Left lung (tissue), 10 donors: ENCODE results near the gene FUBP3. TPM values are rescaled to one million over a fixed set of nuclear protein-coding genes. Genes with fewer than 3 reads are reported as not detected.

Experiments used
- ATAC-seq: fragments of 200-7000 bp; cut with Tn5 transposase; one replicate; pipeline ENCODE4 v1.9.1; 2020; ENCODE audit warnings: moderate library complexity
- DNase-seq, 4 donors: peaks; one replicate each; pipeline ENCODE4 v3.0.0-alpha.2; 2013 to 2020
- H3K27ac ChIP-seq, 2 donors: fragments of 200-600 bp; sonication (generic) in 1 of 2; one replicate each; pipeline versions ENCODE4 v1.5.0 to v1.8.0; 2020 to 2021
- H3K27me3 ChIP-seq, 2 donors: fragments of 200-600 bp; sonication (generic) in 1 of 2; one replicate each; pipeline versions ENCODE4 v1.5.0 to v1.8.0; 2020 to 2021
- H3K36me3 ChIP-seq, 2 donors: fragments of 200-600 bp; sonication (generic) in 1 of 2; one replicate each; pipeline versions ENCODE4 v1.5.0 to v1.8.0; 2020 to 2021
- H3K4me1 ChIP-seq, 2 donors: fragments of 200-600 bp; one replicate each; pipeline ENCODE4 v1.8.0; 2021
- H3K4me3 ChIP-seq, 2 donors: fragments of 200-600 bp; sonication (generic) in 1 of 2; one replicate each; pipeline versions ENCODE4 v1.5.0 to v1.8.0; 2020 to 2021; ENCODE audit warnings: mild to moderate bottlenecking in 1 of 2
- H3K9me3 ChIP-seq, 2 donors: fragments of 200-600 bp; sonication (generic) in 1 of 2; one replicate each; pipeline versions ENCODE4 v1.5.0 to v1.8.0; 2020 to 2021
- intact Hi-C, 2 donors: fragments of 100-400 bp; cut with DNase I; formaldehyde crosslinking; loops; one replicate each; pipeline versions ENCODE4 v1.11.2 to v1.14.2; 2022
- polyA plus RNA-seq, 6 donors: library from polyadenylated mRNA; unstranded; fragments of 120-200 nt; gene quantifications; one replicate each; pipeline ENCODE4 v1.2.1, GENCODE V29; 2013; ENCODE audit not compliant: insufficient read length in 6 of 6
- total RNA-seq, 2 donors: library from RNA; stranded (reverse); fragmentation: NEBNext Ultra II Directional; extraction: Animal tissue kit (Norgen Biotek cat#: 25700); gene quantifications; one replicate each; pipeline ENCODE4 v1.2.1, GENCODE V29; 2021
- TF ChIP-seq, protein P1 (sequence below), 2 donors: fragments of 200-600 bp; sonication (generic) in 1 of 2; IDR thresholded peaks; one replicate each; pipeline versions ENCODE4 v1.5.0 to v1.8.0; 2021; ENCODE audit warnings: antibody characterized with exemption in 2 of 2
- donor health status: DM: no; HTN: yes; CAD: no.
- donor health status: DM: no; HTN: no; CAD: no.

FUBP3 gene
- total and polyA plus RNA-seq, 8 donors = 33.1 to 70.0 (median 58.9) TPM

DNA sequence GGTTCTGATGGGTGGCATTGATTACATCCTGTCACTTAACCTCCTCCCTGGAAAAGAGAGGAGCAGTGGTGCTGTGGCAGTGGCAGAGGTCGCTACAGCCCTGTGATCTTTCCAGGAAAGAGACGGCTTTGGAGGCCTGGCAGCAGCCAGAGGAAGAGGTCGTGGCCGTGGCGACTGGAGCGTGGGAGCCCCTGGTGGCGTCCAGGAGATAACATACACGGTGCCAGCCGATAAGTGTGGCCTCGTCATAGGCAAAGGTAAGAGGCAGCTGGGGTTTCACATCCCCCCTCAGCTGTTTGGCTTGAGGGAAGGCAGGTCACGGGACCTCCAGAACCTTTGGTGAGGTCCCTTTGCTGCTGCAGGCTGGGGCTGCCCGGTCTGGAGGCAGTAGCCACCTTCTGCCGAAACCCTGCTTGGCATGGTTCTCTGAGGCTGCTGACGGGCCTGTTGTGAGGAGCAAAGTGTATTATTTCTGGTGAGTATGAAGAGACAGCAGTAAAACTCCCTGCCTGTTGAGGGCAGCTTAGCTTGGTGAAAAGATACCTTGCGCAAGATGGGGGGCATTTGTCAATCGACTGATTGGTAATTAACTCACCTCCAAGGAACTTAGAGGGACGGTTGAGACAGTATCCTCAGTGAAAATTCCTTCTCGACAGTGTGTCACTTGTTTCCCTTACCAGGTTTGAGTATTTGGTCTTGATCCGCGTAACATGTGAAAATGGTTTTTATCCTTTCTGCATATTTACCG is 47.0 kb downstream of the FUBP3 start:
- H3K4me1 ChIP-seq = no peaks in the 10 kb centered on the region
- no peak overlapping the region for H3K27ac ChIP-seq
- TF ChIP-seq, protein P1, sequence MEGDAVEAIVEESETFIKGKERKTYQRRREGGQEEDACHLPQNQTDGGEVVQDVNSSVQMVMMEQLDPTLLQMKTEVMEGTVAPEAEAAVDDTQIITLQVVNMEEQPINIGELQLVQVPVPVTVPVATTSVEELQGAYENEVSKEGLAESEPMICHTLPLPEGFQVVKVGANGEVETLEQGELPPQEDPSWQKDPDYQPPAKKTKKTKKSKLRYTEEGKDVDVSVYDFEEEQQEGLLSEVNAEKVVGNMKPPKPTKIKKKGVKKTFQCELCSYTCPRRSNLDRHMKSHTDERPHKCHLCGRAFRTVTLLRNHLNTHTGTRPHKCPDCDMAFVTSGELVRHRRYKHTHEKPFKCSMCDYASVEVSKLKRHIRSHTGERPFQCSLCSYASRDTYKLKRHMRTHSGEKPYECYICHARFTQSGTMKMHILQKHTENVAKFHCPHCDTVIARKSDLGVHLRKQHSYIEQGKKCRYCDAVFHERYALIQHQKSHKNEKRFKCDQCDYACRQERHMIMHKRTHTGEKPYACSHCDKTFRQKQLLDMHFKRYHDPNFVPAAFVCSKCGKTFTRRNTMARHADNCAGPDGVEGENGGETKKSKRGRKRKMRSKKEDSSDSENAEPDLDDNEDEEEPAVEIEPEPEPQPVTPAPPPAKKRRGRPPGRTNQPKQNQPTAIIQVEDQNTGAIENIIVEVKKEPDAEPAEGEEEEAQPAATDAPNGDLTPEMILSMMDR (IDR thresholded peaks at IDR 0.05) = no peak
- no peaks in the 10 kb centered on the region for H3K27me3 ChIP-seq
- no peaks in the 10 kb centered on the region for H3K9me3 ChIP-seq
- no peak overlapping the region for H3K4me3 ChIP-seq
- peaks cover 0 to 100% of the 10 kb centered on the region in 2 donors for H3K36me3 ChIP-seq
- intact Hi-C loops = no loop called here
- ATAC-seq = no peak
- DNase-seq = no peak

DNA sequence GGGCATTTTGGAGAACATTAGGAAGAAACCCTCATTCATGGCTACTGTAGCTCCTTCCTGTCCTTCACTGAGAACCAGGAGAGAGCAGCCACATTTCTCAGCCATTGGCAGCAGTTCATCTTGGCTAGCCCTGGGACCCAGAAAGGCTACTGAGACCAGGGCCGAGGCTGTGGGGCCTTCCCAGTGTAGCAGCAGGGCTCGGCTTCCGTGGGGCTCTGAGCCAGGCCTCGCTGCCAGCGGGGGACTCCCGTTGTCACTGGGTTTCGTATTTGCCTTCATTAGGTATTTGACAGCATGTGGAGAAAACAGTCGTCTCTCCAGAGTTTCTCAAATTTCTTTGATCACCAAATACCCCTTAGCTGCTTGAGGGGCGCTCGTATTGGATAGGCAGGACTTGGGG is 47.7 kb downstream of the FUBP3 start:
- intact Hi-C loops = no loop called here
- Histone ChIP-seq H3K27ac (no peak overlapping the region), H3K4me1 (no peaks in the 10 kb centered on the region), H3K4me3 (no peak overlapping the region), H3K27me3 (no peaks in the 10 kb centered on the region), H3K9me3 (no peaks in the 10 kb centered on the region), H3K36me3 (peaks cover 0 to 100% of the 10 kb centered on the region in 2 donors)
- TF ChIP-seq, protein P1 (IDR thresholded peaks at IDR 0.05) = no peak
- DNase-seq = no peak
- no peak for ATAC-seq

DNA sequence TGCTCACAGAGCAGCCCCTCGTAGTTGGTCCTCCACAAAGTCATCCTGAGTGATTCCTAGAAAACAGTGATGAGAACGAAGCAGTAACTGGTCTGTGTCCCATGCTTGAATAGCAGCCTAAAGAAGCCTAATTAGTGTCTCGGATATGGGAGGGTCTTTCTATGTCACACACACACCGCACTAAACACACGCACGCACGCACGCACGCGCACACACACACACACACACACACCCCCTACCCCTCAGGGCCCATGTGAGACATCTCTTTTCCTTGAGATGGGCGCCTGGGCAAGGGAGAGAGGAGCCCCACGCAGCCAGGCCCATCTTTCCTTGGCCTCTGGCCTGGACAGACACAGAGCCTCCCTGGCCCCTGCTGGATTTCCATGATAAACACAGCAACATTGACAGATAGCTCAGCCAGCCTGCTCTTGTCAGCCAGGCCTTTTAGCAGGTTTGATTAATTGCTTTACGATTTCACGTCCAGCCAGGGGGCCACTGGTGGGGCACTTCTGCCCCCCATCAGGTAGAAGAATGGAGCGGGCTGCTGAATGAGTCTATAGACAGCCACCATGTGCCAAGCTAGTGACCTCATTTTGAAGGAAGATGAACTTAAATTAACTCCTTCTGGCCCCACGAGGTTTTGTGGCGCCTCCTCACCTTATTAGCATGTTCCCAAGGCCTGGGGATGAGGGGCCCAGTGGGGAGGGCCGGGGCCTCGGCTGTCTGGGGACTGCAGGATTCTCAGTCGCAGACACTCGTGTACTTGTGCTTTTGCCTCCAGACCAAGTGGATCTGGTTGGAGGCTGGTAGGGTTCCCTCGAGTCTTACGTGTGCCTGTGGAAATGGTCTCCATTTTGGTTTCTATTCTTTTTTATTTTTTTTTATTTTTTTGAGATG is 48.8 kb downstream of the FUBP3 start:
- Histone ChIP-seq H3K27ac (no peak overlapping the region), H3K36me3 (peaks cover 0 to 100% of the 10 kb centered on the region in 2 donors), H3K4me1 (no peaks in the 10 kb centered on the region), H3K9me3 (no peaks in the 10 kb centered on the region), H3K27me3 (no peaks in the 10 kb centered on the region), H3K4me3 (no peak overlapping the region)
- TF ChIP-seq, protein P1 (IDR thresholded peaks at IDR 0.05) = no peak
- ATAC-seq (no peak), DNase-seq (no peak)
- intact Hi-C loops = no loop called here

DNA sequence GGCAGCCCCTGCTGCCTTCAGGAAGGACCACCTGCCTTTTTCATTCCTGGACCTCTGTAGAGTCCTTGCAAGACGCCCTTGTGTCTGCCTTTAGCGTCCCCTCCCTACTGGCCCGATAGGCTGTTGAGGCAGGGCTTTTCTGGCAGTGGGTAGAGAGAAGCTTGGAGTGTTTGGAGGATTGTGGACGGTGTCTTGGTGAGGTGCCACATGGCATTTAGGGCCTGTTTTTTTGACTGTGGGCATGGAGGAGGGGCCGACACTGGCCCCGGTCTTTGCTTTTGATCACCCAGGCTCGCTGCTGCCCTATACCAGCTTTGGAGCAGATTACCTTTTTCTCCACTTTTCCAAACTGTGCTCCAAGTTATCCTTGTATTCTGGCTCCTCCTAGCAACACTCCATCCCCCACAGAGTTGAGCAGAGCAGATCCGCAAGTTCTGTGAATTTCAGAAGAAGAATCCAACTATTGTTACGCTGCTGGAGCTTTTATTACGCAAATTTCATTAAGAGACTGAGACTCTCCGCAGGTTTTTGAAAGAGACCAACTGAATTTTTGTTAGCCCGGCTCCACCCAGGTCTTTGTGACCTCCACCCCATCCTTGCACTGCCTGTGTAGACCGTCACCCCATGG is 50.2 kb downstream of the FUBP3 start:
- Histone ChIP-seq H3K4me1 (no peaks in the 10 kb centered on the region), H3K9me3 (no peaks in the 10 kb centered on the region), H3K27me3 (no peaks in the 10 kb centered on the region), H3K27ac (no peak overlapping the region), H3K36me3 (peaks cover 0 to 100% of the 10 kb centered on the region in 2 donors), H3K4me3 (no peak overlapping the region)
- intact Hi-C loops = no loop called here
- no peak for ATAC-seq
- DNase-seq = no peak
- TF ChIP-seq, protein P1 (IDR thresholded peaks at IDR 0.05) = no peak

DNA sequence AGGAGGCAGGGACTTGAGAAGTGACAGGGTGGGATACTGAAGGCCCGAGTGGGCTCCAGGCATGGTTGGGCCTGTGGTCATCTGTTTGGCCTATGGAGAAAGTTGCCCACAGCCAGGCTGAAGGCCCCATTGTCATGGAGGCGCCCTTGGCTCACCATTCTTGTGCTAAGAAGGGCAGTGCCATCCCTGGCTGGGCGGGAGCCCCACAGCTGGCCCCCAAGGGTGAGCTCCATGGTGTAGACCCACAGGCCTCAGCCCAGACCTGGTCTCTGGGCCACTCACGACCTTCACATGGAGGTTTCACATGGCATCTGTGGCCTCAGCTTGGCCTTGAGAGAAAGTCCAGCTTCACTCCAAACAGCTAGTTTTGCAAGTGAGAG is 50.7 kb downstream of the FUBP3 start:
- Histone ChIP-seq H3K4me3 (no peak overlapping the region), H3K27ac (no peak overlapping the region), H3K4me1 (no peaks in the 10 kb centered on the region), H3K9me3 (no peaks in the 10 kb centered on the region), H3K27me3 (no peaks in the 10 kb centered on the region), H3K36me3 (peaks cover 0 to 100% of the 10 kb centered on the region in 2 donors)
- intact Hi-C loops = no loop called here
- TF ChIP-seq, protein P1 (IDR thresholded peaks at IDR 0.05) = no peak
- DNase-seq = no peak
- ATAC-seq = no peak
